Prostate gland (tissue), 2 donors: ENCODE results near the gene IRAK3. TPM values are rescaled to one million over a fixed set of nuclear protein-coding genes. Genes with fewer than 3 reads are reported as not detected.
A peak's percentile ranks its signal among the peaks of the same experiment; 100 is the strongest.

Source experiments
- DNase-seq: peaks from one replicate; pipeline ENCODE4 v3.0.0-alpha.2; 2019; ENCODE audit warnings: low spot score
- H3K27ac ChIP-seq, 2 donors: fragments of 200-600 bp; sonication (generic); 2 replicates each; pipeline ENCODE4 v1.5.1; 2017 to 2019
- H3K27me3 ChIP-seq: fragments of 200-600 bp; sonication (generic); replicated peaks from 2 replicates; pipeline ENCODE4 v1.5.1; 2019; ENCODE audit not compliant: insufficient read depth
- H3K36me3 ChIP-seq, 2 donors: fragments of 200-600 bp; sonication (generic); 1 replicate in 1 of 2; 2 replicates in 1 of 2; pipeline versions ENCODE4 v1.5.1 to v1.8.1; 2017 to 2019
- H3K4me1 ChIP-seq: fragments of 200-600 bp; sonication (generic); replicated peaks from 2 replicates; pipeline ENCODE4 v1.5.1; 2019
- H3K4me3 ChIP-seq, 2 donors: fragments of 200-600 bp; sonication (generic); 2 replicates each; pipeline ENCODE4 v1.5.1; 2017 to 2019
- H3K9me3 ChIP-seq: fragments of 200-600 bp; sonication (generic); 2 replicates; pipeline ENCODE4 v1.5.1; 2017
- CTCF ChIP-seq, 4 experiments: fragments of 200-600 bp in 2 of 4; fragments of 450-650 bp in 2 of 4; sonication (generic) in 2 of 4; IDR thresholded peaks; 1 replicate in 3 of 4; 2 replicates in 1 of 4; pipeline ENCODE4 v1.5.1; 2016 to 2019; ENCODE audit warnings: antibody characterized with exemption in 4 of 4, mild to moderate bottlenecking in 2 of 4, moderate library complexity in 2 of 4
- POLR2A ChIP-seq: fragments of 450-650 bp; IDR thresholded peaks from one replicate; pipeline ENCODE4 v1.6.1; 2016; ENCODE audit warnings: antibody characterized with exemption, mild to moderate bottlenecking
- POLR2AphosphoS5 ChIP-seq: sonication (generic); formaldehyde crosslinking; IDR thresholded peaks from one replicate; pipeline ENCODE4 v1.6.1; 2017; ENCODE audit warnings: antibody characterized with exemption
- WGBS: methylation state at CpG from one replicate; pipeline ENCODE4 v1.1.5; 2018; 5-methylcytosine and 5-hydroxymethylcytosine counted together
- intact Hi-C: fragments of 100-400 bp; cut with DNase I; formaldehyde crosslinking; loops from one replicate; pipeline ENCODE4 v1.14.2; 2022
- total RNA-seq, 2 donors: library from RNA; depleted of rRNA; stranded (reverse); fragments of >200 nt; gene quantifications; one replicate each; pipeline ENCODE4 v1.1.0, GENCODE V29; 2016

The IRAK3 gene
- total RNA-seq, 2 donors from 2014 or later = 4.5 to 9.5 TPM

DNA sequence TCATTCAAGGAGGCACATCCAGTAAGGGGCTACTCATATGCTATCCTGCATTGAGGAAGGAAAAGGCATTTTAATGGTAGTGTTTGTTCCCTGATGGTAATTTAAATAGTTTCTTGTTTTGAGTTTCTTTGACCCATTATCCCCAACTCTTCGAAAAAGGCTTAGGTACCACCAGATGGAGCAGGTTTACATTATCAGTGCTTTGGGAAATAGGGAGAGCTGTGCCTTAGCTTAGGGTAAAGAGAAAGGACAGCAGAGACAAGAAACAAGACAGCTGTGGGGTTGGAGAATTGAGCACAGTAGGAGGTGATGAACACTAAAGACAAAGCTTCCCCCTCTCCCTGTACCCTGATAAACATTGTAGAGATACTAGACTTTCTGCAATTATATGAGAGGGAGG is 84.1 kb downstream of the IRAK3 start:
- H3K36me3 ChIP-seq = no peaks in the 10 kb centered on the region
- TF ChIP-seq CTCF (IDR thresholded peaks at IDR 0.05) (no peak), POLR2AphosphoS5 (no peak), POLR2A (no peak)
- H3K4me1 ChIP-seq = no peaks in the 10 kb centered on the region
- H3K9me3 ChIP-seq = no peaks in the 10 kb centered on the region
- H3K27me3 ChIP-seq = no peaks in the 10 kb centered on the region
- DNase-seq = no peak
- 79% methylated on average over 1 of the region's 1 CpG for WGBS
- H3K4me3 ChIP-seq = no peak overlapping the region
- intact Hi-C loops = no loop called here
- no peak overlapping the region for H3K27ac ChIP-seq

- no peaks in the 10 kb centered on the region for H3K9me3 ChIP-seq
- intact Hi-C loops = no loop called here
- H3K4me1 ChIP-seq = no peaks in the 10 kb centered on the region
- no peak for DNase-seq
- TF ChIP-seq POLR2AphosphoS5 (no peak), CTCF (IDR thresholded peaks at IDR 0.05) (no peak), POLR2A (no peak)
- H3K27ac ChIP-seq = no peak overlapping the region
- no peak overlapping the region for H3K4me3 ChIP-seq
- WGBS = 67% methylated on average over 2 of the region's 2 CpGs
- H3K36me3 ChIP-seq = no peaks in the 10 kb centered on the region
- H3K27me3 ChIP-seq = no peaks in the 10 kb centered on the region
Observed at GRCh38 chr12:66275040-66275439, 86.0 kb downstream of the IRAK3 start.

- 52% methylated on average over 3 of the region's 3 CpGs for WGBS
- Histone ChIP-seq H3K27ac (no peak overlapping the region), H3K9me3 (no peaks in the 10 kb centered on the region), H3K4me3 (no peak overlapping the region), H3K27me3 (no peaks in the 10 kb centered on the region), H3K36me3 (no peaks in the 10 kb centered on the region), H3K4me1 (no peaks in the 10 kb centered on the region)
- intact Hi-C loops = no loop called here
- TF ChIP-seq POLR2A (no peak), CTCF (IDR thresholded peaks at IDR 0.05) (peak in 2 of 4 experiments; percentile 12 to 20)
- DNase-seq = no peak
Observed at GRCh38 chr12:66279123-66279712, 90.2 kb downstream of the IRAK3 start.

DNA sequence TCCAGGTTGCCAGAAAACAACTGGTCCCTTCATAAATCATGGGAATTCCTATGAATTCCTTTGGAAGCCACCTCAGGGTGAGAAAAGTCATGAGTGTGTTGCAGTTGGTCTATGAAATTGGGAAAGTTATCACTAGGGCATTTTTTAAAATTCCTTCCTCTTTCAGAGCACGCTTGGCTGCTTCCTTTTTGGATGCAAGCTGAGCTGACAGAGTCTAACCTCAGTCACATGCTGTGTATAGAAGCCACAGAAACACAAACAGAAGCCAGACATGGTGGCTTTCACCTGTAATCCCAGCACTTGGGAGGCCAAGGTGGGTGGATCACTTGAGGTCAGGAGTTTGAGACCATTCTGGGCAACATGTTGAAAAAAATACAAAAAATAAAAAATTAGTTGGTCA is 91.5 kb downstream of the IRAK3 start:
- no peak for DNase-seq
- TF ChIP-seq POLR2A (no peak), POLR2AphosphoS5 (no peak), CTCF (IDR thresholded peaks at IDR 0.05) (no peak)
- Histone ChIP-seq H3K27me3 (no peaks in the 10 kb centered on the region), H3K4me3 (no peak overlapping the region), H3K4me1 (no peaks in the 10 kb centered on the region), H3K9me3 (no peaks in the 10 kb centered on the region), H3K36me3 (no peaks in the 10 kb centered on the region), H3K27ac (no peak overlapping the region)
- intact Hi-C loops = no loop called here
- 85% methylated on average over 1 of the region's 1 CpG for WGBS

- Histone ChIP-seq H3K4me3 (no peak overlapping the region), H3K4me1 (no peaks in the 10 kb centered on the region), H3K9me3 (no peaks in the 10 kb centered on the region), H3K36me3 (no peaks in the 10 kb centered on the region), H3K27ac (no peak overlapping the region), H3K27me3 (no peaks in the 10 kb centered on the region)
- intact Hi-C loops = no loop called here
- WGBS = 74% methylated on average over 3 of the region's 3 CpGs
- TF ChIP-seq POLR2AphosphoS5 (no peak), CTCF (IDR thresholded peaks at IDR 0.05) (no peak), POLR2A (no peak)
- no peak for DNase-seq
Observed at GRCh38 chr12:66282244-66282643, 93.2 kb downstream of the IRAK3 start.
